HG02610 (cell line): Measurements from ENCODE around the gene SCNN1G.

ENCODE experiments used
- ATAC-seq: cut with Tn5 transposase; IDR thresholded peaks from one replicate; pipeline ENCODE4 v1.9.1; 2021; ENCODE audit warnings: mild to moderate bottlenecking, moderate library complexity; ENCODE audit not compliant: unreplicated experiment

SCNN1G gene

DNA sequence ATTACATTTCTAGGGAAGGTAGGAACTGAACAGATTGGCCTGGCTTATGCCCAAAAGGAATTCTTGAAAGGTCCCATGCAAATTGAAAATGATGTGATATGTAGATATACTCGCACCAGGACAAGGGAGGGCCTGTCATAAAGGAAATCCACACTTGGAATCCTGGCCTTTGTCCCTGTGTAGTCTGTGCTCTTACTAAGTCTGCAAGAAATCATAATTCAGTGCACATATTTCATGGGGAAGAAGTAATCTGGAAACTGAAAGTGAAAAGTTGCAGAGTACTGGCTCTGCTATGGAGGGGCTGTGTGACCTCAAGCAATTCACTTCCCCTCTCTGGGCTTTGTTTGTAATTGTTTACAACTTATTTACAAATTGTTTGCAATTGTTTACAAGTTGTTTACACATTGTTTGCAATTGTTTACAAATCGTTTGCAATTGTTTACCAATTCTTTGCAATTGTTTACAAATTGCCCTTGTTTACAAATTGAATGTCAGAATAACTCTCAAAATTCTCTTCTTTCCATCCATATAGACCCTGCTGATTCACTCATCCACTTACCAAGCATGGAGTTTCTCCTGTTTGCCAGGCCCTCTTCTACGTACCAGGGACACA lies 12.9 kb downstream of the SCNN1G start:
- ATAC-seq: no peak

DNA sequence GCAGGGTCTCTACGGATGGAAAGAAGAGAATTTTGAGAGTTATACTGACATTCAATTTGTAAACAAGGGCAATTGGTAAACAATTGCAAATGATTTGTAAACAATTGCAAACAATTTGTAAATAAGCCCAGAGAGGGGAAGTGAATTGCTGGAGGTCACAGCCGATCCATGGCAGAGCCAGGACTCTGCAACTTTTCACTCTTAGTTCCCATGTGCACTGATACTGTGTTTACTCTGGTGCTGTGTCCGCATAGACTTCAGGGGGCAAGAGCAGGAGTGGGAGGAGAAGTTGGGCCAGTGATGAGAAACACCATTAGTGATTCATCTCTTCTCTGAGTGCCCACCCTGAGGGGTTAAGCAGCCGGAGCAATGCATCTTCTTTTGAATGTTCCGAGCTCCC lies 14.0 kb downstream of the SCNN1G start:
- ATAC-seq: no peak

DNA sequence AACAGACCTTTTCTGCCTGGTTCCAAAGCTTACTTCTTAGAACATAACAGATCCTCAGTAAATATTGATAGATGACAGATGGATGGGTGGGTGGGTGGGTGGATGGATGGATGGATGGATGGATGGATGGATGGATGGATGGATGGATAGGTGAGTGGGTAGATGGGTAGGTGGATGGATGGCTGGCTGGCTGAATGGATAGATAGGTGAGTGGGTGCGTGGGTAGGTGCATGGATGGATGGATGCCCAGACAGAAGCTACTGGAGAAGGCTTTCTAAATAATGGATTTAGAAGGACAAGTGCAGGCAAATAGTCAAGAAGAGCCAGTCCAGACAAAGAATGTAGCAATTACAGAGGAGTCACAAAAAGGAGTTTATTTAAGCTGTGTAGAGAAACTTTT lies 19.6 kb downstream of the SCNN1G start:
- ATAC-seq: no peak

DNA sequence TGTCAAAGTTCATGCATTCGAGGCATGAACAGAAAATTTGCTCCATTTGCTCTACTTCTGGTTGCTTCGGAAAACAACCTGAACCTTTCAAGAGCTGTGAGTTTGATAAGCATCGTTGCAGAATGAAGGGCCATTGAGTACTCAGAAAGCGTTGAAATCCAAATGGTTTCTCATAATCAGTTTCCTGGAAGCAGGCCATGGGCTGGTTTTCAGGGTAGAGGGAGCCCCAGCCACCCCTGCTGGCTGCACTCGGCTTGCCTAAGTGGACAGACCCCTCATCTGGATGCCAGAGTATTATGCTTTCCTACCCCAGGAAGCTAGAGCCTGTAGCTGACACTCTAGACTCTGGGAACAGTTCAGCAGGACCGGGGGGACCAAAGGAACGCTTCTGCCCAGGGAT lies 24.4 kb downstream of the SCNN1G start:
- no peak for ATAC-seq

DNA sequence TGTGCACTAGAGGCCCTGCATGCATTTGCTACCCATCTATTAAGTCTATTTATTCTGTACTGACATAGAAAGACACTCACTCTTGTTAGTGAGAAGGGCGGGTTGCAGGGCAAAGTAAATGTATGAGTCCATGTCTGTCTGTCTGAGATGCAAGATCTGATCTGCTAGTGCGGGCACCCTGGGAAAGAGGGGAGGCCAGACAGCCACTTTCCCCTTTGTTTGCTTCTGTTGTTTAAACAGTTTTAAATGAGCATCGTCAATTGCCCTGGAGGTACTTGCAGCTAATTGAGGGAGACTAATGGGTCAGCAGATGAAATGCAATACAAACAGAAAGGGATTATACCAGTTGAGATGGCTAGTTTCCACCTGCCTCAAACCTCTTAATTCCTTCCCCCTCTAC lies 24.9 kb downstream of the SCNN1G start:
- ATAC-seq: no peak

DNA sequence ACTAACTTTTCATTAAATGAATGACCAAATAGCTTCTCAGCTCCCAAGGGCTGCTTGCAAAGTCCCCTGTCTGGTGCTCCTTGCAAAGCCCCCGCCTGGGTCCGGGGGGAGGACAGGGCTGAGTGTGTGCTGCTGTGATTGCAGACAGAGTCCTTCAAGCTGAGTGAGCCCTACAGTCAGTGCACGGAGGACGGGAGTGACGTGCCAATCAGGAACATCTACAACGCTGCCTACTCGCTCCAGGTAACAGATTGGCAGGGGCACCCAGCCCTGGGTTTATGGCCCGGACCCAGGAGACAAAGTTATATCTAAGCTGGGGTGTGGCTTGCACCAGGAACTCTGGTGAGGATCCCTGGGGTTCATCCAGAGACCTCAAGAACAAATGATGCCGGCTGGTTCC lies 27.1 kb downstream of the SCNN1G start:
- ATAC-seq: no peak

DNA sequence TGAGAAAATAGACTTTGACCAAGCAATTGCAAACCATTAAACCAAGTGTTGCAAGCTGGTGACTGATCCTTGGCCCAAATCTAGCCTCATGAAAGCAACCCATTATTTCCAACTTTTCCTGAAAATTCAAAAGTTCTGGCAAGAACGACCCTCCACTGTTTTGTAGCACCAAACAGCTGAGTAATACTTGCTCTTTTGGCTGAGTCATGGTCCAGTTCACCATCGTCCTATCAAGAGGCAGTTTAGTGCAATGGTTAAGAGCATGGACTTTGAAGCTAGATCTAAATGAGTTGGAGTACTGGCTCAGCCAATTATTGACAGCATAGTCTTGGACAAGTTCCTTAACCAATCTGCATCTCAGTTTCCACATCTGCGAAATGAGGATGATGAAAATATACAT lies 31.3 kb downstream of the SCNN1G start:
- no peak for ATAC-seq

DNA sequence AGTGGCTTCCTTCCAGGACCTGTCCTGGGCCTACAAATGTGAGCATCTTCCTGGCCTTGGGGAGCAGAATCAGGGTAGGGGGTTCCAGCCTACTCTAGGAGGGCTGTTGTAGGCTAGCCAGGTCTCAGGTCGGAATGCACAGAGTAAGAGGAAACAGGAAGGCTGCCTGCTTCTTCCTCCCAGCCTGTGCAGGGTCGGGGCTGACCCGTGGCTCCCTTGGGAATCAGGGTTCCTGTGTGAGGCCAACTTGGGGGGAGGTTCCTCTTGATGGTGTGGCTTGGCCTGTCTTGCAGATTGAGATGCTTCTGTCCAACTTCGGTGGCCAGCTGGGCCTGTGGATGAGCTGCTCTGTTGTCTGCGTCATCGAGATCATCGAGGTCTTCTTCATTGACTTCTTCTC lies 32.3 kb downstream of the SCNN1G start:
- no peak for ATAC-seq

DNA sequence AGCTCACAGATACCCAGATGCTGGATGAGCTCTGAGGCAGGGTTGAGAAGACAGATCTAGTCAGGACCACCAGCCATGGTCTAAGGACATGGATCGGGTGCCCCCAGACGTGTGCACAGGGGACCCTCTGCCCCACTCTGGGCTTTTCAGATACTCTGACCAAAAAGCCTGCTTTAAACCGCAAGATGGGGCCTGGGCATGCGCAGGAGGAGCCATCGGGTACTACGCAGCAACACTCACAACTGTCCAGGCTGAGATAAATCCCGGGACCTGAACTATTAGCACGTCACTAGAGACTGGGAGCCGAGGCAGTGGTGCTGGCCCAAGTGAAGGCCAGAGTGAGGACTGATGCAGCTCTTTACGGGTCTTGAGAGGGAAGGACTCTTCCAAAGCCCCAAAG lies 32.9 kb downstream of the SCNN1G start:
- no peak for ATAC-seq

DNA sequence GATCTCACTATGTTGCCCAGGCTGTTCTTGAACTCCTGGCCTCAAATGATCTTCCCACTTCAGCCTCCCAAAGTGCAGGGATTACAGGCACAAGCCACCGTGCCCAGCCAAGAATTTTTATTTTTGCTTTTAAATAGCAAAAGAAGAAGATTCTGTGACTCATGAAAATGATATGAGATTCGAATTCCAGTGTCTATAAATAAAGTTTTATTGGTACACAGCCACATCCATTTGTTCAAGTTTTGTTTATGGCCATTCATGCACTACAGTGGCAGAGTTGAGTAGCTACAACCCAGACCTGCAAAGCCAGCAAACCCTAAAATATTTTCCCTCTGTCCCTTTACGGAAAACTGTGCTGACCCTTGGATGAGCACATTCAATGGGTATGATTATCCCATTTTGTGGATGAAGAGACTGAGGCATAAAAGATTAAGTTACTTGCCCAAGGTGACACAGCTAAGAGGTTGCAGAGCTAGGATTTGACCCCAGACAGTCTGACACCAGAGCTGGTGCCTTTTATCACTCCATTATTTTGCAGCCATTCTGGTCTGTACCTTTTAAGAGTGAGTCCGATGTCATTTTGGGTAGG lies 34.2 kb downstream of the SCNN1G start:
- ATAC-seq: no peak

DNA sequence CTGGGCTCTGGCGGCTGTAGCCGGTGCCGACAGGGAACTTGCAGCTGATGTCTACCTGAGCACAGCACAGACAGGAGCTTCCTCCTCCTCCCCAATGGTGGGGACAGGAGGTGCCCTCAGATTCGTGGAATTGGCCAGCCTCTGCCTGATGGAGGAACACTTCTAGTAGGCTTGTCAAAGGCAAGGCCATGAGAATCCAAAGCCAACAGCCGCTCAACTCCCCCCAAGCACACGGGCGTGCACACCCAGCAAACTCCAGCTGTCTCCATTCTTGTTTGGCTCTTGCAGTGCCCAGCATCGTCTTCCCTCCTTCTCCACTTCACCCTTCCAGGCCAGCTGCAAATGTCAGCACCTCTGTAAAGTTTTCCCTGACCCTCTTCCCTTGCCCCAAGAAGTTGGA lies 35.1 kb downstream of the SCNN1G start:
- ATAC-seq: no peak

DNA sequence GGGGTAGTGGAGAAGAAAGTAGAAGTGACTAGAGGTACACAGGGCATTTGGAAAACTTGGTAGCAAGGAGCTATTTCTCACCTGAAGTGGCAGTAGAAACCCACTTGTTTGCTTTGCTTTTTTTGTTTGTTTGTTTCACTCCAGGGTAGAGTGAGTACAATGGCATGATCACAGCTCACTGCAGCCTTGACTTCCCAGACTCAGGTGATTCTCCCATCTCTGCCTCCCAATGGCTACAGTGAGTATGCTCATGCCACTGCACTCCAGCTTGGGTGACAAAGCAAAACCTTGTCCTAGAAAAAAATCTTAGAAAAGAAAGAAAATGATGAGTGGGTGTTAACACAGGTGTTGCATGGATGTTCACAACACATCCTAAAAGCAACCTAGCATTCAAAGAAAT lies 40.4 kb downstream of the SCNN1G start:
- ATAC-seq: no peak

DNA sequence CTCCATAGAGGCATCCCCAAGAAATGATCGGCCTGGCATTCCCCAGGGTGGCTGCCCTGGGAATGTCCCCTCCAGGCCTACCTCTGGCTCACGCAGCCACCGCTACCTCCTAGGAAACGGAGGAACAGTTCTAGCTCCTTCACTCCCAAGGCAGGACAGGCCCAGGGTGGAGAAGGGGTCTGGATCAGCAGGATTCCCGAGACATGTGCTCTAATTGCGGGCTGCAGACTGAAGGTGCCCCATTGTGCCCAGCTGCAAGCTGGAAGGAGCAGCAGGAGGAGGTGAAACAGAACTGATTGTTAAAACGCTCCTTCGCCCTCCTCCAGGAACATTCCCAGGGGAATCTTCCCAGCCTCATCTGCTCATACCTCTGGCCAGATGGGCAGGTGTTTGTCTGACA lies 40.8 kb downstream of the SCNN1G start:
- ATAC-seq: no peak

DNA sequence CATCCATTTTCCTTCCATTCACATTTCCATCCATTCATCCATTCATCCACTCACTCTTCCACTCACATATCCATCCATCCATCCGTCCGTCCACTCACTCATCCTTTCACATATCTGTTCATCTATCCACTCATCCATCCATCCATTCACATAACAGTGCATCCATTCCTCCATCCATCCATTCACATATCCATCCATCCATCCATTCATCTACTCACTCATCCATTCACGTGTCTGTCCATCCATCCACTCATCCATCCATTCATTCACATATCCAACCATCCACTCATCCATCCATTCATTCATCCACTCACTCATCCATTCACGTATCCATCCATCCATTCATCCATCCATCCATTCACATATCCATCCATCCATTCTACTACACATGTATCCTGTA lies 42.6 kb downstream of the SCNN1G start:
- no peak for ATAC-seq

DNA sequence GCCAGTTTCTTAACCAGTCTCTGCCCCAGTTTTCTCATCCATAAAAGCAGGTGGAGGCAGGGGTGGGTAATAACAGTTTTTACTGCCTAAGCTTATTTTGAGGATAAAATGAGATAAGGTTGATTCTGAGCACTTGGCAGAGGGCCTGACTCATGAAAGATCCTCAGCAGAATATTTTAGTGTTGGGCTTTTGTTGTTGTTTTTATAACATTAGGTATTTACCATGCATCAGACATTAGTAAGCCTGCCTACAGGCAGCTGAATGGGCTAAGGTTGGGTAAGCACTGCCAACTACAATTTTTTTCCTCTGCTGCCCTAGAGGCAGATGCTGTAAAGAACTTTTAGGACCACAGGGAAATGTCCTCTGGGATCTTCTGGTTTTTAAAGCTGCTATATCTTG lies 43.1 kb downstream of the SCNN1G start:
- ATAC-seq: no peak

DNA sequence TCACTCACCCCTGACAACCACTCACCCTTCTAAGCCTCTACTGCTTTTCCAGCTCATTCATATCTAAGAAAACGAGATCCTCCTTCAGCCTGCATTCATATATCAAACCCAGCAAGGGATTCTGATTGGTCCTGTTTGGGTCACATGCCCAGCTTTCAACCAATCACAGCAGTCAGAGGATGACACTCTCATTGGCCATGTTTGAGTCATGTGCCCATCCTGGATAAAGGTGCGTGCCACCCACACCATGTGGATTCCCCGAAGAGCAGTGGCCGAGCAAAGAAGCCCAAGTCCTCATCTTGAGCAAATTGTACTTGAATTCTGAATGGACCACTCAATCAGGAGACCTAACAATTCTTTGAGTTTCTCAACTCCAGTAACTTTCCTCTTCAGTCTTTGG lies 45.0 kb downstream of the SCNN1G start:
- ATAC-seq: no peak

DNA sequence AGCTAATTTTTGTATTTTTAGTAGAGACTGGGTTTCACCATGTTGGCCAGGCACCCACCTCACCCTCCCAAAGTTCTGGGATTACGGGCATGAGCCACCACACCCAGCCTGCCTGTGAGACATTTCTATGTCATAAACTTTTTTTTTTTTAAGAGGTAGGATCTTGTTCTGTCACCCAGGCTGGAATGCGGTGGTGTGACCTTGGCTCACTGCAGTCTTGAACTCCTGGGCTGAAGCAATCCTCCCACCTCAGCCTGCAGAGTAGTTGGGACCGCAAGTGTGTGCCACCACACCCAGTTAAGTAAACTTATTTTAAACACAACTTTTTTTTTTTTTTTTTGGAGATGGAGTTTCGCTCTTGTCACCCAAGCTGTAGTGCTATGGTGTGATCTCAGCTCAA lies 47.2 kb downstream of the SCNN1G start:
- ATAC-seq: no peak

DNA sequence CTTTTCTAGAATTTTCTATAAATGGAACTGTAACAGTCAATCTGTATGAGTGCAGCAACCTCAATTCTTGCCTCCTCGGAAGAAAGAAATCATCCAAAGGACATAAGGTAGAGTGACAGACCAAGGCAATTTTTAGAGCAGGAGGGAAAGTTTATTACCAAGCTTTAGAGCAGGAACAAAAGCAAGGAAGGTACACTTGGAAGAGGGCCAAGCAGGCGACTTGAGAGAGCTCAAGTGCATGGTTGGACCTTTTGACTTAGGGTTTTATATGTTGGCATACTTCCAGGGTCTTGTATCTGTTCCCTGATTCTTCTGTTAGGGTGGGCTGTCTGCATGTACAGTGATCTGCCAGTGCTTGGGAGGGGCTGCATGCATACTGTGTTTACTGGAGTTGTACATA lies 50.3 kb downstream of the SCNN1G start:
- no peak for ATAC-seq

DNA sequence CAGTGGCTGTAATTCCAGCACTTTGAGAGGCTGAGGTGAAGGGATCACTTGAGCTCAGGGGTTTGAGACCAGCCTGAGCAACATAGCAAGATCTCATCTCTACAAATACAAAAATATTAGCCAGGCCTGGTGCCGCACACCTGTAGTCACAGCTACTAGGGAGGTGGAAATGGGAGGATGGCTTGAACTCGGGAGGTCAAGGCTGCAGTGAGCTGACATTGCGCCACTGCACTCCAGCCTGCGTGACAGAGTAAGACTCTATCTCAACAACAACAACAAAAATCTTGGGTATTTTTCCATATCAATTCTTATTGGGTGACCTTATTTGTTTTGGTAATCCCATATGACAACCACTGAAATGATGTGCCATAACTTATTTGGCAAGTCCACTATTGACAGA lies 52.6 kb downstream of the SCNN1G start:
- no peak for ATAC-seq

DNA sequence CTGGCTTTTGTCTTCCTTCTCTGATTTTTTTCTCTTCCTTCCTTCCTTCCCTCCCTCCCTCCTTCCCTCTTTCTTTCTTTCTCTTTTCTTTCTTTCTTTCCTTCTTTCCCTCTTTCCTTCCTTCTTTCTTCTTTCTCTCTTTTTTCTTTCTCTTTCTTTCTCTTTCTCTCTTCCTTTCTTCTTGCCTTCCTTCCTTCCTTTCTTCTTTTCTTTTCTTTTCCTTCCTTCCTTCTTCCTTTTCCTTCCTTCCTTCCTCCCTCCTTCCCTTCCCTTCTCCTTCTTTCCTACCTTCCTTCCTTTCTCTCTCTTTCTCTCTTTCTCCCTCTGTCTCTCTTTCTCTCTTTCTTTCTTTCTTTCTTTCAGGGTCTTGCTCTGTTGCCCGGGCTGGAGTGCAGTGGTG lies 54.4 kb downstream of the SCNN1G start:
- no peak for ATAC-seq

DNA sequence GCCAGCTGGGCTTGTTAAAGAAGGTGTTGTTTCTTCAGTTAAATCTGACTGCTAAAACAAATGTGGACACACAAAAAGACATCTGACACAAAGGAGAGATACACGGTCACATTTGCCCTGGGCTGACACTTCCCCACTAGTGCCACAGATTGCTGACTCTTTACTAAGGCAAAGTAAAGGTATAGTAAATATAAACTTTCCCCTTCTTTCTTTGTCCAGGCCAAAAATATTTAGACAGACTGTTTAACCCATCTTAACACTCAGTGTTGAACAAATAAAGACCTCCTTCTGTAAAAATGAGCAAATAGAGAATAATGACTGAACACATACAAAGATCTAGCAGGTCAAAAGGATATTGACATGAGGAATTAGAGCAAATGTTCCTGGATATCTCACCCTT lies 58.4 kb downstream of the SCNN1G start:
- no peak for ATAC-seq

DNA sequence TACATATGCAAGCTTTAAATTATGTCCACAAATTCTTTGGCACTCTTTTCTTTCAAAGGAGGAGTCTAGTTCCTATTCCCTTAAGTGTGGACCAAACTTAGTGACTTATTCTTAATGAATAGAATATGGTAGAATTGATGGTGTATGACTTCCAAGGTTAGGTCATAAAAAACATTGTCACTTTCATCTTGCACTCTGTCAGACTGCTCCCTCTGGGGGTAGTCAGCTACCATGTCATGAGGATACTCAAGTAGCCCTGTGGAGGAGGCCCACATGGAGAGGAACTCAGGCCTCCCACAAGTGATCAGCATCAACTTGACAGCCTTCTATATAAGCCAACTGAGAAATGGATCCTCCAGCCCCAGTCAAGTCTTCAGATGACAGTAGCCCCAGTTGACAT lies 61.6 kb downstream of the SCNN1G start:
- ATAC-seq: no peak

DNA sequence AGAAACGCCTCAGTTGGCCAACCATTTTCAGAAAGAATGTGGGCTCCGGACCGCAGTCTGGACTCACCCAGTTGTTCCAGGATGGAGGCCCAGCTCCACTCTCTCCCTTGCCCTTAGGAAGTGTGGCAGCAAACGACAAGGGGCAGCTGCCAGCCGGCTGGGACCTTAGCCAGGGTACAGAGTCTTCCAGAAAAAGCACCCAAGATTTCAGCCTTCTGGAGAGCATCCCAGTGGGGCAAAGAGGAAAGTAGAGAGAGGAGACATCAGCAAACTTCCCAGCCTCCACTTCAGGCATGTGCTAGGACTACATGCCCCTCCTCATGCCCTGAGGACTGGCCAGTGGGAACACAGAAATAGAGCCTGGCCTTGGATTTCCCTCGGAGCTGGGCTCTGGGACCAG lies 62.7 kb downstream of the SCNN1G start:
- no peak for ATAC-seq
